ENCODE data around the gene TMEM254. TPM values are rescaled to one million over a fixed set of nuclear protein-coding genes. Genes with fewer than 3 reads are reported as not detected.
A peak's percentile ranks its signal among the peaks of the same experiment; 100 is the strongest.
"Not testable (repeated sequence)": the region's sequence is repeated elsewhere in the genome, so short reads cannot be mapped to it uniquely, and the experiment has no call there.

Gene TMEM254
- total RNA-seq, result 19.4 and 22.2 TPM in 2 replicates
- long read RNA-seq, transcript TMEM254-205 (4 exons, 2,042 nt), result major isoform, 105 of 133 reads
- long read RNA-seq, transcript TMEM254-209 (4 exons, 1,963 nt), result minor isoform, 5 of 133 reads
- long read RNA-seq, transcript TMEM254-203 (5 exons, 860 nt), result minor isoform, 5 of 133 reads
- long read RNA-seq, transcript TMEM254-210 (4 exons, 824 nt), result minor isoform, 5 of 133 reads
- long read RNA-seq, partial matches to known transcripts, result 1 of 133 reads
- long read RNA-seq, other reads (novel, unspliced or antisense), result 9 of 133 reads

GRCh38 chr10:80078448-80079311, at the start of gene TMEM254:
TSS of gene TMEM254 (plus strand) at chr10:80078665. CDS start at chr10:80078700, 35 bp downstream.
- peak within 1 kb of the TSS; percentile 98 for H3K27ac Mint-ChIP-seq (ENCODE audit: unreplicated experiment)
- peak; percentile 95 for DNase-seq (ENCODE audit: extremely low spot score, unreplicated experiment)
- H3K27me3 Mint-ChIP-seq (ENCODE audit: unreplicated experiment), result no peaks in the 10 kb centered on the region
- TF ChIP-seq CTCF (IDR thresholded peaks at IDR 0.05), result no peak
- no peaks in the 10 kb centered on the region for H3K9me3 Mint-ChIP-seq (ENCODE audit: unreplicated experiment)
- H3K4me1 Mint-ChIP-seq (ENCODE audit: unreplicated experiment), result peaks cover 20% of the 10 kb centered on the region
- peak within 1 kb of the TSS; percentile 92 for H3K4me3 Mint-ChIP-seq (ENCODE audit: unreplicated experiment)
- peaks cover 6% of the 10 kb centered on the region for H3K36me3 Mint-ChIP-seq (ENCODE audit: unreplicated experiment)

- not testable (repeated sequence) for H3K4me1 Mint-ChIP-seq (ENCODE audit: unreplicated experiment); H3K36me3 Mint-ChIP-seq (ENCODE audit: unreplicated experiment); H3K4me3 Mint-ChIP-seq (ENCODE audit: unreplicated experiment); H3K27ac Mint-ChIP-seq (ENCODE audit: unreplicated experiment); DNase-seq (ENCODE audit: extremely low spot score, unreplicated experiment); H3K9me3 Mint-ChIP-seq (ENCODE audit: unreplicated experiment)
- H3K27me3 Mint-ChIP-seq (ENCODE audit: unreplicated experiment), result peaks cover 12% of the 10 kb centered on the region
- peak; percentile 25 for TF ChIP-seq CTCF (IDR thresholded peaks at IDR 0.05)
Measured at GRCh38 chr10:80029205-80029604, 49.3 kb upstream of the TMEM254 start.

- H3K4me3 Mint-ChIP-seq (ENCODE audit: unreplicated experiment); H3K36me3 Mint-ChIP-seq (ENCODE audit: unreplicated experiment); DNase-seq (ENCODE audit: extremely low spot score, unreplicated experiment); H3K9me3 Mint-ChIP-seq (ENCODE audit: unreplicated experiment); H3K27ac Mint-ChIP-seq (ENCODE audit: unreplicated experiment); H3K4me1 Mint-ChIP-seq (ENCODE audit: unreplicated experiment): not testable (repeated sequence)
- H3K27me3 Mint-ChIP-seq (ENCODE audit: unreplicated experiment), result peaks cover 12% of the 10 kb centered on the region
Measured at GRCh38 chr10:80029865-80030264, 48.6 kb upstream of the TMEM254 start.

DNA sequence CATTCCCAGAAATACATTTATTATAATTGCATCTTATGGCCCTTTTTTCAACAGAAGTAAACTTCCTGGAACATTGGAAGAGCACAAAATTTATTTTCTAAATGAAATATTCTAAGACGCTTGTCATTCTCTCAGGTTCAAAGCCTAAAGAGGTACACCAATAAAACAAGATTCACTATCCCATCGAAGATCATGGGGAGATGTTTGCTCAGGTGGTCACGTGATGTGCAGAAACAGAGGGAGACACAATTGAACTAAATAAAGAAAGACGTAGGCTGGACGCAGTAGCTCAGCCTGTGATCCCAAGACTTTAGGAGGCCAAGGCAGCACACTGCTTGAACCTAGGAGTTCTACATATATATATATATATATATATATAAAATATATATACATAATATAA, 46.0 kb upstream of the TMEM254 start:
- Mint-ChIP-seq H3K4me1 (ENCODE audit: unreplicated experiment) (no peaks in the 10 kb centered on the region), H3K36me3 (ENCODE audit: unreplicated experiment) (no peaks in the 10 kb centered on the region), H3K27me3 (ENCODE audit: unreplicated experiment) (peaks cover 12% of the 10 kb centered on the region), H3K27ac (ENCODE audit: unreplicated experiment) (no peak overlapping the region), H3K9me3 (ENCODE audit: unreplicated experiment) (no peaks in the 10 kb centered on the region), H3K4me3 (ENCODE audit: unreplicated experiment) (no peak overlapping the region)
- TF ChIP-seq CTCF (IDR thresholded peaks at IDR 0.05), result no peak
- no peak for DNase-seq (ENCODE audit: extremely low spot score, unreplicated experiment)

- H3K4me3 Mint-ChIP-seq (ENCODE audit: unreplicated experiment); H3K4me1 Mint-ChIP-seq (ENCODE audit: unreplicated experiment); H3K36me3 Mint-ChIP-seq (ENCODE audit: unreplicated experiment); H3K9me3 Mint-ChIP-seq (ENCODE audit: unreplicated experiment); H3K27ac Mint-ChIP-seq (ENCODE audit: unreplicated experiment); DNase-seq (ENCODE audit: extremely low spot score, unreplicated experiment): not testable (repeated sequence)
- H3K27me3 Mint-ChIP-seq (ENCODE audit: unreplicated experiment), result peaks cover 16% of the 10 kb centered on the region
Measured at GRCh38 chr10:80034766-80035165, 43.7 kb upstream of the TMEM254 start.

GRCh38 chr10:80035430-80035829, 43.0 kb upstream of the TMEM254 start:
- peaks cover 16% of the 10 kb centered on the region for H3K27me3 Mint-ChIP-seq (ENCODE audit: unreplicated experiment)
- not testable (repeated sequence) for DNase-seq (ENCODE audit: extremely low spot score, unreplicated experiment); H3K36me3 Mint-ChIP-seq (ENCODE audit: unreplicated experiment)

GRCh38 chr10:80036921-80037500, 41.5 kb upstream of the TMEM254 start:
- not testable (repeated sequence) for H3K9me3 Mint-ChIP-seq (ENCODE audit: unreplicated experiment); H3K36me3 Mint-ChIP-seq (ENCODE audit: unreplicated experiment); H3K4me3 Mint-ChIP-seq (ENCODE audit: unreplicated experiment); DNase-seq (ENCODE audit: extremely low spot score, unreplicated experiment); H3K4me1 Mint-ChIP-seq (ENCODE audit: unreplicated experiment); H3K27ac Mint-ChIP-seq (ENCODE audit: unreplicated experiment)
- peaks cover 16% of the 10 kb centered on the region for H3K27me3 Mint-ChIP-seq (ENCODE audit: unreplicated experiment)

More at GRCh38 chr10:80035430-80035829, 43.0 kb upstream of the TMEM254 start:
- H3K9me3 Mint-ChIP-seq (ENCODE audit: unreplicated experiment); H3K27ac Mint-ChIP-seq (ENCODE audit: unreplicated experiment); H3K4me1 Mint-ChIP-seq (ENCODE audit: unreplicated experiment); H3K4me3 Mint-ChIP-seq (ENCODE audit: unreplicated experiment): not testable (repeated sequence)

DNA sequence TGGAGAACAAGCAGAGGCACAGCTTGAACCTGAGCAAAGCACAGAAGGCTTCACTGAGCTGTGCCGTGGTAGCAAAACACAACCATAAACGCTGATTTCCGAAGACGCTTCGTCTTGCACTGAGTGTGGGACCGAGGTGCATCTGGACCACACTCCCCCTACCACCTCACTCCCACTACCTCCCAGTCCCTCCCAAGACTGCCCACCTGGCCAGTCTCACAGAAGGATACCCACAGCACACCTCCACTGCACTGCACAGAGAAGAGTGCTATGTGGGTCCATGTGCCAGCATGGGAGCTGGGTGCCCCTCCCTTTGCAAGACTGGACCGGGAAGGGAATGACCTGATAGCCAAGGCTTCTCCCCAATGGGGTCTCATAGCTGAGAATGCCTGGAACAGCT, 40.2 kb upstream of the TMEM254 start:
- H3K27ac Mint-ChIP-seq (ENCODE audit: unreplicated experiment); H3K4me1 Mint-ChIP-seq (ENCODE audit: unreplicated experiment); H3K9me3 Mint-ChIP-seq (ENCODE audit: unreplicated experiment); H3K4me3 Mint-ChIP-seq (ENCODE audit: unreplicated experiment); DNase-seq (ENCODE audit: extremely low spot score, unreplicated experiment); H3K36me3 Mint-ChIP-seq (ENCODE audit: unreplicated experiment): not testable (repeated sequence)
- H3K27me3 Mint-ChIP-seq (ENCODE audit: unreplicated experiment), result peaks cover 15% of the 10 kb centered on the region

Measured in osteocyte (in vitro differentiated cells).